Measurements from ENCODE around the gene ABCA13. TPM values are rescaled to one million over a fixed set of nuclear protein-coding genes. Genes with fewer than 3 reads are reported as not detected.

Gene ABCA13
- total RNA-seq, 2 experiments from 2014 or later: not detected

GRCh38 chr7:48350515-48350914 is 179.3 kb downstream of the ABCA13 start:
- Mint-ChIP-seq H3K9me3 (no peaks in the 10 kb centered on the region), H3K4me3 (no peak overlapping the region), H3K4me1 (no peaks in the 10 kb centered on the region), H3K36me3 (ENCODE audit: low read depth) (no peaks in the 10 kb centered on the region), H3K27ac (no peak overlapping the region), H3K27me3 (peaks cover 2% of the 10 kb centered on the region)
- no peak for DNase-seq
- CTCF ChIA-PET: no interaction called here
- POLR2A ChIA-PET: no interaction called here

- ChIA-PET CTCF (no interaction called here), POLR2A (no interaction called here)
- no peak for DNase-seq
- Mint-ChIP-seq H3K4me3 (no peak overlapping the region), H3K27me3 (peaks cover 2% of the 10 kb centered on the region), H3K4me1 (no peaks in the 10 kb centered on the region), H3K36me3 (ENCODE audit: low read depth) (no peaks in the 10 kb centered on the region), H3K27ac (no peak overlapping the region), H3K9me3 (no peaks in the 10 kb centered on the region)
Measured at GRCh38 chr7:48351900-48352299, 180.6 kb downstream of the ABCA13 start.

GRCh38 chr7:48355346-48355745 is 184.1 kb downstream of the ABCA13 start:
- Mint-ChIP-seq H3K36me3 (ENCODE audit: low read depth) (no peaks in the 10 kb centered on the region), H3K4me1 (no peaks in the 10 kb centered on the region), H3K27me3 (no peaks in the 10 kb centered on the region), H3K9me3 (no peaks in the 10 kb centered on the region), H3K27ac (no peak overlapping the region), H3K4me3 (no peak overlapping the region)
- ChIA-PET CTCF (no interaction called here), POLR2A (no interaction called here)
- DNase-seq: no peak

GRCh38 chr7:48360574-48360973 is 189.3 kb downstream of the ABCA13 start:
- no peak overlapping the region for H3K27ac Mint-ChIP-seq
- DNase-seq: no peak
- no peaks in the 10 kb centered on the region for H3K36me3 Mint-ChIP-seq (ENCODE audit: low read depth)
- POLR2A ChIA-PET: no interaction called here
- no peaks in the 10 kb centered on the region for H3K9me3 Mint-ChIP-seq
- H3K4me3 Mint-ChIP-seq: no peak overlapping the region
- H3K4me1 Mint-ChIP-seq: no peaks in the 10 kb centered on the region
- H3K27me3 Mint-ChIP-seq: no peaks in the 10 kb centered on the region
- CTCF ChIA-PET: no interaction called here

GRCh38 chr7:48363174-48363573 is 191.9 kb downstream of the ABCA13 start:
- POLR2A ChIA-PET: no interaction called here
- no peak overlapping the region for H3K27ac Mint-ChIP-seq
- DNase-seq: no peak
- no peaks in the 10 kb centered on the region for H3K36me3 Mint-ChIP-seq (ENCODE audit: low read depth)
- H3K9me3 Mint-ChIP-seq: no peaks in the 10 kb centered on the region
- no peaks in the 10 kb centered on the region for H3K4me1 Mint-ChIP-seq
- H3K4me3 Mint-ChIP-seq: no peak overlapping the region
- no peaks in the 10 kb centered on the region for H3K27me3 Mint-ChIP-seq
- CTCF ChIA-PET: no interaction called here

GRCh38 chr7:48365010-48365409 is 193.8 kb downstream of the ABCA13 start:
- H3K4me1 Mint-ChIP-seq: no peaks in the 10 kb centered on the region

GRCh38 chr7:48366096-48366495 is 194.8 kb downstream of the ABCA13 start:
- CTCF ChIA-PET: no interaction called here
- Mint-ChIP-seq H3K4me3 (no peak overlapping the region), H3K9me3 (peaks cover 2% of the 10 kb centered on the region), H3K4me1 (no peaks in the 10 kb centered on the region), H3K27me3 (no peaks in the 10 kb centered on the region), H3K27ac (no peak overlapping the region), H3K36me3 (ENCODE audit: low read depth) (no peaks in the 10 kb centered on the region)
- POLR2A ChIA-PET: no interaction called here
- DNase-seq: no peak

More at GRCh38 chr7:48365010-48365409, 193.8 kb downstream of the ABCA13 start:
- Mint-ChIP-seq H3K4me3 (no peak overlapping the region), H3K36me3 (ENCODE audit: low read depth) (no peaks in the 10 kb centered on the region), H3K9me3 (no peaks in the 10 kb centered on the region), H3K27me3 (no peaks in the 10 kb centered on the region), H3K27ac (no peak overlapping the region)
- POLR2A ChIA-PET: no interaction called here
- no peak for DNase-seq
- CTCF ChIA-PET: interaction anchor here (0.7 kb wide), 1 partner anchor 21 kb away, joined by 4 read pairs; no protein-coding TSS in a partner anchor

GRCh38 chr7:48376263-48376662 is 205.0 kb downstream of the ABCA13 start:
- Mint-ChIP-seq H3K4me3 (no peak overlapping the region), H3K36me3 (ENCODE audit: low read depth) (no peaks in the 10 kb centered on the region), H3K27ac (no peak overlapping the region), H3K9me3 (no peaks in the 10 kb centered on the region), H3K4me1 (no peaks in the 10 kb centered on the region), H3K27me3 (no peaks in the 10 kb centered on the region)
- DNase-seq: no peak
- CTCF ChIA-PET: no interaction called here
- POLR2A ChIA-PET: no interaction called here

GRCh38 chr7:48380921-48381320 is 209.7 kb downstream of the ABCA13 start:
- Mint-ChIP-seq H3K9me3 (no peaks in the 10 kb centered on the region), H3K36me3 (ENCODE audit: low read depth) (no peaks in the 10 kb centered on the region), H3K4me1 (no peaks in the 10 kb centered on the region), H3K4me3 (no peak overlapping the region), H3K27ac (no peak overlapping the region), H3K27me3 (peaks cover 2% of the 10 kb centered on the region)
- ChIA-PET CTCF (no interaction called here), POLR2A (no interaction called here)
- no peak for DNase-seq

GRCh38 chr7:48381571-48381970 is 210.3 kb downstream of the ABCA13 start:
- Mint-ChIP-seq H3K9me3 (no peaks in the 10 kb centered on the region), H3K4me1 (no peaks in the 10 kb centered on the region), H3K4me3 (no peak overlapping the region), H3K36me3 (ENCODE audit: low read depth) (no peaks in the 10 kb centered on the region), H3K27ac (no peak overlapping the region), H3K27me3 (peaks cover 2% of the 10 kb centered on the region)
- DNase-seq: no peak
- ChIA-PET CTCF (no interaction called here), POLR2A (no interaction called here)

- CTCF ChIA-PET: no interaction called here
- H3K36me3 Mint-ChIP-seq (ENCODE audit: low read depth): no peaks in the 10 kb centered on the region
- H3K27me3 Mint-ChIP-seq: peaks cover 5% of the 10 kb centered on the region
- no peaks in the 10 kb centered on the region for H3K4me1 Mint-ChIP-seq
- H3K27ac Mint-ChIP-seq: no peak overlapping the region
- H3K9me3 Mint-ChIP-seq: no peaks in the 10 kb centered on the region
- no peak overlapping the region for H3K4me3 Mint-ChIP-seq
- no peak for DNase-seq
- POLR2A ChIA-PET: no interaction called here
Measured at GRCh38 chr7:48384180-48384752, 213.0 kb downstream of the ABCA13 start.

GRCh38 chr7:48387932-48388331 is 216.7 kb downstream of the ABCA13 start:
- CTCF ChIA-PET: no interaction called here
- H3K4me1 Mint-ChIP-seq: peaks cover 3% of the 10 kb centered on the region
- DNase-seq: no peak
- no peaks in the 10 kb centered on the region for H3K36me3 Mint-ChIP-seq (ENCODE audit: low read depth)
- POLR2A ChIA-PET: no interaction called here
- no peak overlapping the region for H3K27ac Mint-ChIP-seq
- no peaks in the 10 kb centered on the region for H3K9me3 Mint-ChIP-seq
- H3K4me3 Mint-ChIP-seq: no peak overlapping the region
- H3K27me3 Mint-ChIP-seq: peaks cover 5% of the 10 kb centered on the region

GRCh38 chr7:48388911-48389310 is 217.7 kb downstream of the ABCA13 start:
- POLR2A ChIA-PET: no interaction called here
- no peak for DNase-seq
- Mint-ChIP-seq H3K4me3 (no peak overlapping the region), H3K27me3 (peaks cover 5% of the 10 kb centered on the region), H3K36me3 (ENCODE audit: low read depth) (no peaks in the 10 kb centered on the region), H3K9me3 (no peaks in the 10 kb centered on the region), H3K4me1 (peaks cover 3% of the 10 kb centered on the region), H3K27ac (no peak overlapping the region)
- CTCF ChIA-PET: no interaction called here

- Mint-ChIP-seq H3K4me3 (no peak overlapping the region), H3K36me3 (ENCODE audit: low read depth) (no peaks in the 10 kb centered on the region), H3K4me1 (peaks cover 3% of the 10 kb centered on the region), H3K27me3 (peaks cover 5% of the 10 kb centered on the region), H3K27ac (no peak overlapping the region), H3K9me3 (no peaks in the 10 kb centered on the region)
- ChIA-PET CTCF (no interaction called here), POLR2A (no interaction called here)
- no peak for DNase-seq
Measured at GRCh38 chr7:48389977-48390376, 218.7 kb downstream of the ABCA13 start.
